Stimulated activated CD8-positive, alpha-beta memory T cell treated with anti-CD3 and anti-CD28 coated beads, Interleukin-7, amount 100 ng/mL, for 4 hours (primary cell): ENCODE measurements around the gene TH.
"Not testable (repeated sequence)": the region's sequence is repeated elsewhere in the genome, so short reads cannot be mapped to it uniquely, and the experiment has no call there.

Experiments used
- DNase-seq, 2 donors: peaks; one replicate each; pipeline ENCODE4 v3.0.0-alpha.2; 2020; ENCODE audit warnings: low read depth in 2 of 2

Gene TH

DNA sequence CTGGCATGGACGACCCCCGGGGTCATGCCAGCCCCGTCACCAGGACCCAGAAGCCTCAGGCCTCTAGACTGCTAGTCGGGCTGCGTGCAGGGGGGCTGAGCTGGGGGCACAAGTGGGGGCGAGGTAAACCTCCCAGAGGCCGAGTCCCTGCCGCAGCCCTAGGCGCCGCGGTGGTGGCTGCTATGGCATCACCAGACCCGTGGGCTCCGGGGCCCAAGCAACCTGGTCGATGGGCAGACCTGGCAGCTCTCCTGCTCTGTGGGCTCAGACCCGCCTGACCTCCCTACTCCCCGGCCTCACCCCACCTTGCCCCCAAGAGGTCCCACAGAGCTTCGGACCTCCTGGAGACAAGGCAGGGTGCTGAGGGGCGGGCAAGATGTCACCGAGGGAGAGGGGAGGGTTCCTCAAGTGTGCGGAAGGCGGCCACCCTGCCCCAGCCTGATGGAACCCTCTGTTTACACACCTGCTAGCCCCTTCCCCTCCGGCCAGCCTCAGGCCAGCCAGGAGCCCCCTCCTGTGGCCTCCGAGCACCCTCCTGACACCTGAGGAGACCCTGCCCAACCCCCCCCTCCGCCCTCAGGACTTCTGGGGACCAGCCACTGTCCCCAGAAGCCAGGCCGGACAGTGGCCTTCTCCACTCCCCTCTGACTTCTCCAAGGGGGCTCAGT, 41.8 kb downstream of the TH start:
- no peak for DNase-seq

DNA sequence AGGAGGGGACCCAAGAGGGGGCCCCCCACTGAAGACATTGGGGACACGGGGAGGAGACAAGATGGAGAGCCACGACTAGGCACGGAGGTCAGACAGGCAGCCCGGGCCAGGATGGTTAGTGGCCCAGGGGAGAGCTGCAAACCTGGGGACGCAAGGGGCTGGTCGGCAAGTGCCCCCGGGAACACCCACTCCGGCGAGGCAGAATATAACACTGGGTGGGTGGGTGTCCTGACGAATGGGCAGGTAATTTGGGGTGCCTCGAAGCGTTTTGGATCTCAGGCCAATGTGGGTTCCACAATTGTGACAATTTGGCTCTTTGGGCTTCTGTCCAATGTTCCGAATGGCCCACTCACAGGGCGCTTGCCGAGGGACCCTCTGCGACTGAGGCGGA, 42.3 kb downstream of the TH start:
- DNase-seq = no peak

DNA sequence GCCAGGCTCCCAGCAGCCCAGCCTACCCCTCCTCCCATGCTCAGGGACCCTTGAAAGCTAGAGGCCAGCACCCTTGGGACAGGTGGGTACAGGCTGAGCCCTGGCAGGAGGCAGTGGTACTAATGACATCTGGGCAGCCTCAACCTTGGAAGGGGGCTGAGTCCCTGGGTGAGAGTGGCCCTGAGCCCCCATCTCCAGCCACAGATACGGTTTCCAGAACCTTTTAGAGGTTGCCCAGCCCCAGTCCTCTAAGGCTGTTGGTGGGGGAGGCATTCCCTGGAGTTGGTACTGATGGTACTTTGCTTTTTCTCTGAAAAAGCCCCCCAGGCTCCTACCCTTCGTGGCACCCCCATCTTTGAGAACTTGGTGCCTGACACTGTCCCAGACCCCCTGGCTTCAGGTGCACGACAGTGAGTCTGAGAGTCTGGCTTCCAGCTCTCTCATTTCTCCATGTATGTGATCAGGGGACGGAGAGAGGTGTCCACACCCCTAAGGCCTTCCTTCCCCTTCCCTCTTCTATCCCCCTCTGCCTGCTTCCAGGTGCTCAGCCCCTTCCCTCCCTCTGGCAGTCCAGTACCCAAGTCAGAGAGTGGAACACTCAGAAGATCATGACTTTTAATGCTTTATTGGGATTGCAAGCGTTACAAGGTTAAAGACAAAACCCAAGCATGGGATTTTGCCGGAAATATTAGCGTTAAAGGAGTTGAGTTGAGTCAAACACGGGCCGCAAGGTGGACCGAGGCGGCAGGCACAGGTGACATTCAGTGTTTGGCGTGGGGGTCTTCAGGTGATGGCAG, 42.9 kb downstream of the TH start:
- no peak for DNase-seq

DNA sequence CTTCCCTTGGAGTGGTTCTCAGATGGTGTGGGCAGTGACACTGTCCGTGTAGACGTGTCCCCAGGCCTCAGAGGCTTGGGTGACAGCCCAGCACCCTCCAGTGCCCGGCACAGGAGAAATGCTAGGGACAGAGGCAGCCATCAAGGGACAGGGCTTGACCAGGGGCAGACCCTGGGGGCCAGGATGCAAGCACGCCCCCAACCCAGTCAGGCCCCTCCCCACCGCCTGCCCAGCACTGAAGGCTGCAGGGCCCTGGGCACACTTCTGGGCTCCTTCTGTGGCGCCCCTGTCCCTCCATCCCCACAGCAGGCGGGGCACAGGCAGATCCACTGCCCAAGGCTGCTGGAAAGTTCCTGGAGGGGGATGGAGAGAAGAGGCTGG, 43.5 kb downstream of the TH start:
- DNase-seq = no peak

DNA sequence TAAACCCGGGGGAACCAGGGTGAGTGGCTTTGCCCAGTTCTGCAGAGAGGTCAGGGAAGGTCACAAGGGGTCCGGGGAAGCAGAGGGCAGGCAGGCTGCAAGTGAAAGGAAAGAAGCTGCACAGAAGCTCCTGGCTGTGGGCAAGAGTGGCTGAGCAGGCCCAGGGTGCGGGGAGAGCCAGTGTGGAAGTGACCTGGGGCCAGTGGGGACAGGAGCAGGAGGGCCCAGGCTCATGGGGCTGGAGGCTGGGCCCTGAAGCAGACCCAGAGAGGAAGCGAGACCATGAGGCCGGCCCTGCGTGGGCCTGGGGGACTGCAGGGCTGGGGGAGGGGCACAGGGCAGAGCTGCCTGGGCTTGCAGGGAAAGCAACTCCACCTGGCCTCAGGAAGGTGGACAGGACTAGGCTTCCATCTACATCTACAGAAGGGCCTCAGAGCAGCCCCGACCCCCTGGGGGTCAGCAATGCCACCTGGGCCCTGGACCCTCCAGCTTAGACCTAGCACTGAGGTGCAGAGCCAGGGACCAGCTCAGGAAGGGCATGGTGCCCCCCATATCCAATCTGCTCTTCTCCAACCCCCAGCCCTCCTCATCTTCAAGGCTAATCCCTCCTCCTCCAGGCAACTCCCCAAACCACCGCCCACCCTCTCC, 44.0 kb downstream of the TH start:
- DNase-seq = no peak

DNA sequence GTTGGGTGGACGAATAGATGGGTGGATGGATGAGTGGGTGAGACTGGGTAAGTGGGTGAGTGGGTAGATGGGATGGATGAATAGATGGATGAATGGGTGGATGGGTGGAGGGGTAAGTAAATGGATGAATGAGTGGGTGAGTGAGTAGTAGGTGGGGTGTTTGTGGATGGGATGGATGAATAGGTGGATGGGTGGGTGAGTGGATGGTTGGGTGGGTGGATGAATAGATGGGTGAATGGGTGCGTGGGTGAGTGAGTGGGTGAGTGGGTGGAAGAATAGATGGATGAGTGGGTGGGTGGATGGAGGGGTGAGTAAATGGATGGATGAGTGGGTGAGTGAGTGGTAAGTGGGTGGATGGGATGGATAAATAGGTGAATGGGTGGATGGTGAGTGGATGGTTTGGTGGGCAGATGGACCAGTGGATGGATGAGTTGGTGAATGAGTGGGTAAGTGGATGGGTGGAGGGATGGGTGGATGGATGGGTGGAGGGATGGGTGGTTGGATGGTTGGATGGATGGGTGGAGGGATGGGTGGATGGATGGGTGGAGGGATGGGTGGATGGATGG, 45.0 kb downstream of the TH start:
- DNase-seq = no peak

DNA sequence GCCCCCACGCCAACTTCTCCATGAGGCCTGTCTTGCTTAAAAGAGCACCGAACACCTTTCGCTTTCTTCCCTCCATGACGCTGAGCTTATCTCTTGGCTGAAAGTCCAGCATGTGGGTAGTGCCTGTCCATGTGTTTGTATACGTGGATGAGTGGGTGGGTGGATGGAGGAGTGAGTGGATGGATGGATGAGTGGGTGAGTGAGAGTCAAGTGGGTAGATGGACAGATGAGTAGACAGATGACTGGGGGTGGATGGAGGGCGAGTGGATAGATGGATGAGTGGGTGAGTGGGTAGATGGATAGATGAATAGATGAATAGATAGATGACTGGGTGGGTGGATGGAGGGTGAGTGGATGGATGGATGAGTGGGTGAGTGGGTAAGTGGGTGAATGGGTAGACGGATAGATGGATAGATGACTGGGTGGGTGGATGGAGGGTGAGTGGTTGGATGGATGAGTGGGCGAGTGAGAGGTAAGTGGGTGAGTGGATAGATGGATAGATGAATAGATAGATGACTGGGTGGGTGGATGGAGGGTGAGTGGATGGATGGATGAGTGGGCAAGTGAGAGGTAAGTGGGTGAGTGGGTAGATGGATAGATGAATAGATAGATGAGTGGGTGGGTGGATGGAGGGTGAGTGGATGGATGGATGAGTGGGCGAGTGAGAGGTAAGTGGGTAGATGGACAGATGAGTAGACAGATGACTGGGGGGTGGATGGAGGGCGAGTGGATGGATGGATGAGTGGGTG, 46.7 kb downstream of the TH start:
- DNase-seq = not testable (repeated sequence)

DNA sequence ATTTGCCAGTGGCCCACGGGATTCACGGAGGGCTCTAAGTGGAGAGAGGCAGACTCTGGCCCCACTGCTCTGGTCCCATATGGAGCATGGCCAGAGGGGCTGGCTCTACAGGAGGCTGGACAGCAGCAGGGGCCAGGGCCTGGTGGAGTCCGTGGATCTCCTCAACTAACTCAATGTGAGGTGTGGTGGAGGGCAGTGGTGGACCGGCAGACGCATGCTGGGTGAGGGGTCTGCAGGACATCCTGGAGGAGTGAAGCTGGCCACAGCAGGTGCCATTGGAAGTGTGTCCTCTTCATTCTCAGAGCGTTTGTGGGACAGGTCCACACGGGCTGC, 48.0 kb downstream of the TH start:
- DNase-seq = no peak

DNA sequence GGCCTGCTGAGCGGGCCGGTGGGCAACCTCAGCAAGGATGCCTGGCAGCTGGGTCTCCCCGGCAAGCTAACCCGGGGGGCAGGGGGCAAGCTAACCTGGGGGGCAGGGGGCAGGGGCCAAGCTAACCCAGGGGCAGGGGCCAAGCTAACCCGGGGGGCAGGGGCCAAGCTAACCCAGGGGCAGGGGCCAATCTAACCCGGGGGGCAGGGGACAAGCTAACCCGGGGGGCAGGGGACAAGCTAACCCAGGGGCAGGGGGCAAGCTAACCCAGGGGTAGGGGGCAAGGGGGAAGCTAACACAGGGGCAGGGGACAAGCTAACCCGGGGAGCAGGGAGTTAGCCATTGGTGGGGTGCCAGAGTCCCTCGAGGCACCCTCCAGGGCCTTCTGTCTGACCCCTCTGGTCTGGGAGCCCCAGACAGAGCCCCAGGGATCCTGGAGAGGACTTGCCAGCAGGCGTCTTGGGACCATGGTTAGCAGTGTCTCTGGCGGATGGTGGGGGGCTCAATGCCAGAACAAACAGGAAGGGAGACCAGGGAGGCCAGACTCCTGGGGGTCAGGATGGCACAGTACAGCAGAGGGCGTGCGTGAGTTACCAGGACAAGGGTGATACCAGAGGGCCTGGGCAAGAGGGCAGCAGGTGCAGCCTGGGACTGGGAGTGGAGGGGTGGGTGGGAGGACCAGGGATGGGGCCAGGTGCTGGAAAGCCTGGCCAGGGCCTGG, 48.5 kb downstream of the TH start:
- no peak for DNase-seq

DNA sequence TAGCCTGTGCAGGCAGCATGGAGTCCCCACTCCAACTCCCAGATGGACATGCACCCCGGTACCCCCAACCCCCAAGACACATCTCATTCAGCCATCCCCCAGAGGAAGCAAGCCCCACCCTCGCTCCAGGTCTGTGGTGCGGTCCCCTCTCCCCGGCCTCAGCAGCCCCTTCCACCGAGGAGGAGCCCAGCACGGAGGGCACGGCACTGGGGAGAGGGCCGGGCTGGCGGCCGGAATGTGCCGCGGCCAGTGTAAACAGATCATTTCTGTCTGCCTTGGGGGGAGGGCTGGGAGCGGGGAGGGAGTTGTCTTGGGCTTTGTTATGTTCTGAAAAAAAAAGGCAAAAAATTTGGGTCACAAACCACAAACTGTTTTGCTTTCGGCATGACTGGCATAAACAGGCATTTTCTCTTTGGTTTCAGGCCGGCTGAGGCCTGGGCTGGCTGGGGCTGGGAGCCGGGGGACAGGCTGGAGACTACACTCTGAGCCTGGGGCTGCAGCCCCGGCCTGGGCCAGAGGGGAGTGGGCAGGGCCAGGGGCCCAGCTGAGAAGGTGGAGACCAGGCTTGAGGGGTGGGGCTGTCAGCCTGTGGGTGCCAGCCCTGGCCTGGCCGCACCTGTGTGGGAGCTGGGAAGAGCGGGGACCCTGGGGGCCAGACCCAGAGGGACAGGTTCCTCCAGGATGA, 49.3 kb downstream of the TH start:
- DNase-seq = no peak

DNA sequence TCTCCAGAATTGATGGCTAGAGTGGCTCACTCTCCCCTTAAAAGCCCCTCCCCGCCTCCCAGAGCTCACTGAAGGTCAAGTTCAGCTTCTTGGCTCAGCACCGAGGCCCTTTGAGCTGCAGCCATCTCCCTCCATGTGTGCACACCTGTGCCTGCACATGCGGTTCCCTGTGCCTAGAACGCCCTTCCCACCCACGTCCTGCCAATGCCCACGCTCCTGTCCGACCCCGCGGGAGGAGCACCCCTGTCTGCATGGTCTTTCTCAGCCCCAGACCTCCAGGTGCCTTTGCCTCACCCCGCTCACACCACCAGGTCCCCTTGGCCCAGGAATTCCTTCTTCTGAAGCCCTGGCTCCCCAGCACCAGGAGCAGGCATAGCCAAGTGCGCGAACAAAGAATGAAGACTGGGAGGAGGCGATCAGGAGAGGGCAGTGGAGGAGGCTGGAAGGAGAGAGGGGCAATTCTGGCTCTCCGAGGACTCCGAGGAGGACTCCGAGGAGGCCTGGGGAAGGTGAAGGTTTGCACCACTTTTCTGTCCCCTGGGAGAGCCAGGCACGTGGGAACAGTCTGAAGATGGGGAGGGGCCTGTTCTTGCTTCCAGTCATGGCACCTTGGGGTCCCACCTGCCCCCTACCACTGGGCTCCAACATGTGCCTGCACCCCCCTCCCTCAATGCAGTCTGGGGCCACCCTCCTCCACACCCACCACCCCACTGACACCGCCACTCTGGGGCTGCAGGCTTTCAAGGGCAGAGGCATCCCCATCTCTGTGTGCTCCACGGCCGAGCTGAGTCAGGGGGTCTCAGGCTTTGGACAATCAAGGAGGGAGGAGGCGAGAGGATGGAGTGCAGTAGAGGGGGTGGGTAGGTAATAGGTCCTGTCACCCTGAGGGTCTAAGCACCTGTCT, 50.1 kb downstream of the TH start:
- DNase-seq = no peak

DNA sequence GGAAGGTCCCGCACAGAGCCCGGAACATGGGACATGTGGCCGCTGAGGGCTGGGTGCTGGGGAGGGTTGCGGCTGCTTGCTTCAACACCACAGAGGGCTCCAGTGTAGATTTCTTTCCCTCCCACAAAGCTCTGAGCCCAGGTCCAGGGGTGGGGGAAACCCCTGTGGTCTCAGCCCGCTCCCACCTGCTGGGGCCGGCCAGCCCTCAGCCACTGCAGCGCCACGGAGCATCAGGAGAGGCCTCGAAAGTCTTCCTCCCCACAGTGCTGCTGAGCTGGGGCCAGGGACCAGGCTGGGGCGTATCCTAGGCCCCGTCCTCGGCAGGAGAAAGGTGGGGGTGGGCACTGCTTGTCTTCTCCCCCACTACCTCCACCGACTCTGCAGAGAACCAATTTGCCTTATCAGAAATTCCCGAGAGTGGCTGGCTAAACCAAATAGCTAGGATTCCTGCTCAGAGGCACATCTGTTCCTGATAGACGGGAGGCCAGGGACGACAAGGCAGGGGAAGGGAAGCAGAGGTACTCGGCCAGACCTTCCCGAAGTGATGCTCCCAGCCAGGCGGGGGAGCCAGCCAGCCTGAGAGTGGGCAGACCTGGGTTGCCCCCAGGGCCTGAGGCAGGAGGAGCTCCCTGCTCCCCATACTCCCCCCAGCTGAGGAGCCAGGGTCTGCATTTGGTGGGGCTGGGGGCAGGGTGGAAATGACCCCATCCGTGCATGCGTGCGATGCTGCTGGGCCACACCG, 51.1 kb downstream of the TH start:
- DNase-seq = no peak

DNA sequence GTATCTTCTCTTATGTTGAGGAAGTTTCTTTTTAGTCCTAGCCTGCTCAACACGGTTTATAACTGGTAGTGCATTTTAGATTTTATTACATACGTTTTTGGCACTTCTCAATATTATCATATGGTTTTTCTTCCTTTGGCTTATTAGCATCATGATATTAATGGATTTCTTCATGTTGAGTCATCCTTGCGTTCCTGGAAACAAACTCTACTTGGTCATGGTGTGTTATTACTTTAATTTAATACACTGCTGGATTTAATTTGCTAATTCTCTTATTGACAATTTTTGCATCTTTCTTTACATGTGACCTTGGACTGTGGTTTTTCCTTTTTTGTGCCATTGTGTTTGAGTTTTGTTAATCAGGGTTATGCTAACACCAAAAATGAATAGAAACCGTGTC, 52.9 kb downstream of the TH start:
- no peak for DNase-seq

DNA sequence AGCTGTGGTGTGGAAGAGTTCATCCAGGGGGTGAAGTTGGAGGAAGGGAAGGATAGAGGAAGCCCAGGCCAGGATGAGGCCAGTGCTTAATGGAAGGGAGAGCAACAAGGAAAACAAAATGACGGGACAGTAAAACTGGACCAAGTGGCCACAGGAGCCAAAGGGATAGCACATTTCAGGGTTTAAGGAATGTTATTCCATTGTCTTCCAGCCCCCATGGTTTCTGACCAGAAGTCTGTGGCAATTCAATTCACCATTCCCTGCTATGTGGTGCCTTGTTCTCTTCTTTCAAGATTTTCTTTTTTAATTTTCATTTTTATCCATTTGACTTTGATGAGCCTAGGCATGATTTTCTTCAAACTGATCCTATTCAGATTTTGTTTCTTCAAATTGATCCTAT, 54.9 kb downstream of the TH start:
- DNase-seq = no peak

DNA sequence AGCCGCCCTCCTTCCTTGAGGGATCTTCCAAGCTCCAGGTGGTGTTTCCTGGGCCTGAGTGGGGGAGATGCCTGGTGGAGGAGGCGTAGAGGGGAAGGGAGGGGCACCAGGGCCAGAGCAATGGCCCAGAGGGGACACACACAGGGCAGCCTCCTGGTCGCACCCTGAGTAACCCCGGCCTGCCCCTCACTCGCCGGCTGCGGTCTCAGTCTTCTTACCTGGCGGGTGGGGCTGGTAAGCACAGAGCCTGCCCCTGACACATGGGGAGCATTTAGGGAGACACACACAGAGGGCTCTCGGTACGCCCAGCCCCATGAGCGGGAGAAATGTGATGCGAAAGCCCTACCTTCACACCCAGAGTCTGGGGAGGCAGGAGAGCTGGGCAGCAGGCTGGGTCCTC, 56.3 kb downstream of the TH start:
- no peak for DNase-seq

DNA sequence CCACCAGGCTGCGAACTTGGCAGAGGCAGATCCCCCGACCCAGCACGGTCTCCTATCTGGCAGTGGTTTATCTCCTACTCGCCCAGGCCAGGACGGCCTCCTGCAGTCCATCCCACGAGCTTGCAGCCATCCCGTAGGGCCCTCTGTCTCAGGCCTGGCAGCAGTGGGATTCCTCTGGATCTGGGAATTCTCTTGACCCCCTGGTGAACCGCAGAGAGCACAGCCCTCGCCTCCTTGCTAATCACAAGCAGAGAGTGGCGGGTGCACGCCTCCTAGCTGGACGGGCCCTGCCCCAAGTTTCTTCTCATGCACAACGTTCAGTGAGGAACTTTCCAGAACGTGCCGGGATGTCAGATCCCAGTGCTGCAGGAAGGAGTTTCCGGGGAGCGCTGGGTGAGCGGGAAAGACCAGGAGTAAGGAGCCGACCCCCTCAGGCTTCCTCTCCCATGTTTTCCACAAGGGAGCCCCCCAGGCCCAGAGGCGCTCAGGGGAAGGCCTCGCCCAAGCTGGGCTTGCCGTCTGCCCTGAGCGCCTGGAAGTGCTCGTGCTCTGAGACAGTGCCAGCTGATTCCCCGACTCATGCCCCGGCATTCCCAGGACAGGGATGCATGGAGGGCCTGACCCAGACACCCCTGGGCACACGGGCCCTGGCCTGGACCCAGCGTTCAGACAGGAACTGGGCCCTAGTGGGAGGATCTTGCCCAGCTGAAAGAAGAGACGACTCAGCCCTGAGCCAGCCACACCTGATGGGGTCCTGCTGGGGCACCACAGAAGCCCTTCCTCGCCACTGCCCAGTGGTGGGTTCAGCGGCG, 57.0 kb downstream of the TH start:
- no peak for DNase-seq
